ENCODE data around the gene CCDC188. TPM values are rescaled to one million over a fixed set of nuclear protein-coding genes. Genes with fewer than 3 reads are reported as not detected.

The CCDC188 gene
- total and polyA plus RNA-seq, 9 of the 15 experiments (the other 6 are each of a cell fraction or from before 2014, with no cell fraction given): not detected

DNA sequence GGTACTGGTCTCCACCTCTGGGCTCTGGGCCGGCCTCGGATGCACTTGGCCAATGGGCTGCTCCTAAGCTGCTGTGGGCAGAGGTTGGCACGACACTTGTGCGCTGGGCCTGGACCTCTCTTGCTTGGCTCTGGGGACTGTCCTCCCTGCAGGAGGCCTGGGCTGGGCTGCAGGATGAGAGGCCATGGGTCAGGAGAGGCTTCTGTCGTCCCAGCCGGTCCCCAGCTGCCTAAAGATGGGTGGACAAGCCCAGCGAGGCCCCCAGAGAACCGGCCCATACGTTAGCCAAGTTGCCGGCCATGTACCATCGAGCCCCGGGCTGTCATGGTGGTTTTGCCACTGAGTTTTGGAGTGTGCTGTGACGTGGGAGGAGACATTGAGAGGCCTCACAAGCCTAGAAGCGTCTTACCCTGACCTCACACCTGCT is 1.6 kb upstream of the CCDC188 start:
- H3K9me1 ChIP-seq (ENCODE audit: control insufficient read depth, insufficient read depth, low read length): no peaks in the 10 kb centered on the region
- peaks cover 19 to 47% of the 10 kb centered on the region in 2 experiments; a peak in 4 of 5 replicates for H3K27me3 ChIP-seq (ENCODE audit: control insufficient read depth in 2 of 2, insufficient read depth in 2 of 2, low read length in 2 of 2)
- WGBS (ENCODE audit: insufficient coverage, low coverage, missing lambda C conversion rate): 20% methylated on average over 14 of the region's 14 CpGs
- H3K27ac ChIP-seq (ENCODE audit: extremely low read depth, low read depth, low read length): no peak overlapping the region
- FAIRE-seq (no peak), ATAC-seq (no peak), DNase-seq (ENCODE audit: extremely low read depth in 1 of 4, low spot score in 3 of 4) (no peak)
- 0 out of 2 replicates have a peak overlapping the region, but pooled peaks have one; percentile 1 for H2AFZ ChIP-seq (ENCODE audit: low read depth, low read length)
- H3K79me2 ChIP-seq (ENCODE audit: control insufficient read depth, insufficient read depth, low read length): no peaks in the 10 kb centered on the region
- no peaks in the 10 kb centered on the region for H3K36me3 ChIP-seq (ENCODE audit: control insufficient read depth, insufficient read depth, low read length)
- in situ Hi-C loops (cut with MboI) (loop anchor here (25.0 kb wide), 1 partner anchor 535 kb away; no protein-coding TSS in a partner anchor), intact Hi-C loops (cut with micrococcal nuclease) (loop anchor here (10.0 kb wide), 1 partner anchor 262 kb away; no protein-coding TSS in a partner anchor)
- peaks cover 0 to 75% of the 10 kb centered on the region in 2 experiments; a peak in 2 of 5 replicates for H3K4me1 ChIP-seq (replicated peaks in 1 of 2; ENCODE audit: control insufficient read depth in 2 of 2, insufficient read depth in 2 of 2, low read length in 2 of 2)
- no peak overlapping the region for H3K4me3 ChIP-seq
- peaks cover 42% of the 10 kb centered on the region for H4K20me1 ChIP-seq (replicated peaks; ENCODE audit: control insufficient read depth, insufficient read depth, low read length)
- H3K9me3 ChIP-seq (replicated peaks; ENCODE audit: control insufficient read depth, insufficient read depth, low read depth, low read length): no peaks in the 10 kb centered on the region
- H3K9ac ChIP-seq (ENCODE audit: insufficient read depth in 1 of 2, low read depth in 2 of 2, low read length in 2 of 2): peak overlapping the region in 1 of 2 experiments; percentile 50; a peak in 2 of 4 replicates
- POLR2A ChIA-PET: interaction anchor here (1.1 to 2.2 kb wide), 5 partner anchors 14 to 35 kb away, joined by 3 to 5 read pairs (median 4); partner anchors contain the start of gene TRMT2A
- no peak overlapping the region for H3K4me2 ChIP-seq (ENCODE audit: insufficient read depth, low read length)
- CTCF ChIA-PET (ENCODE audit: low intra/inter-chr PET ratio): no interaction called here
- no TSS peak for BruUV-seq (replicated peaks)
- TF ChIP-seq SLC30A9 (CRISPR knock-in tag; IDR thresholded peaks at IDR 0.05) (no peak), NCOA2 (IDR thresholded peaks at IDR 0.05; ENCODE audit: partially characterized antibody in 2 of 2) (no peak), NFE2 (IDR thresholded peaks at IDR 0.05; ENCODE audit: low read depth) (no peak), ZNF124 (CRISPR knock-in tag; IDR thresholded peaks at IDR 0.05) (peak; percentile 87; the same call in 1 of the 2 replicates), CEBPG (CRISPR knock-in tag; IDR thresholded peaks at IDR 0.05) (peak; percentile 13; the same call in 1 of the 2 replicates), CEBPG (tag; conservative IDR thresholded peaks at IDR 0.05 in 1 of 2, IDR thresholded peaks at IDR 0.05 in 1 of 2) (no peak), ZNF41 (CRISPR knock-in tag; conservative IDR thresholded peaks at IDR 0.05) (no peak), SNIP1 (IDR thresholded peaks at IDR 0.05; ENCODE audit: low read depth) (no peak), SP2 (IDR thresholded peaks at IDR 0.05; ENCODE audit: extremely low read depth, low read depth, low read length, poor library complexity, severe bottlenecking) (peak; percentile 2), LARP7 (IDR thresholded peaks at IDR 0.05) (no peak), TEAD1 (CRISPR knock-in tag; IDR thresholded peaks at IDR 0.05) (peak in 1 of 2 experiments; percentile 72; a peak in 1 of 4 replicates), BCL6 (CRISPR knock-in tag; IDR thresholded peaks at IDR 0.05) (no peak), ZFPM2 (CRISPR knock-in tag; IDR thresholded peaks at IDR 0.05) (0 out of 2 replicates have a peak, but pooled peaks have one; percentile 52), CBFB (CRISPR knock-in tag; IDR thresholded peaks at IDR 0.05) (0 out of 2 replicates have a peak, but pooled peaks have one; percentile 14), NFXL1 (CRISPR knock-in tag; IDR thresholded peaks at IDR 0.05) (no peak), CCAR2 (IDR thresholded peaks at IDR 0.05; ENCODE audit: low read depth, low read length) (no peak), ZNF717 (CRISPR knock-in tag; IDR thresholded peaks at IDR 0.05) (no peak)
- TF ChIP-seq, protein P1, sequence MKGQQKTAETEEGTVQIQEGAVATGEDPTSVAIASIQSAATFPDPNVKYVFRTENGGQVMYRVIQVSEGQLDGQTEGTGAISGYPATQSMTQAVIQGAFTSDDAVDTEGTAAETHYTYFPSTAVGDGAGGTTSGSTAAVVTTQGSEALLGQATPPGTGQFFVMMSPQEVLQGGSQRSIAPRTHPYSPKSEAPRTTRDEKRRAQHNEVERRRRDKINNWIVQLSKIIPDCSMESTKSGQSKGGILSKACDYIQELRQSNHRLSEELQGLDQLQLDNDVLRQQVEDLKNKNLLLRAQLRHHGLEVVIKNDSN (CRISPR knock-in tag; IDR thresholded peaks at IDR 0.05): peak; percentile 59; the same call in 1 of the 2 replicates
- TF ChIP-seq, protein P2, sequence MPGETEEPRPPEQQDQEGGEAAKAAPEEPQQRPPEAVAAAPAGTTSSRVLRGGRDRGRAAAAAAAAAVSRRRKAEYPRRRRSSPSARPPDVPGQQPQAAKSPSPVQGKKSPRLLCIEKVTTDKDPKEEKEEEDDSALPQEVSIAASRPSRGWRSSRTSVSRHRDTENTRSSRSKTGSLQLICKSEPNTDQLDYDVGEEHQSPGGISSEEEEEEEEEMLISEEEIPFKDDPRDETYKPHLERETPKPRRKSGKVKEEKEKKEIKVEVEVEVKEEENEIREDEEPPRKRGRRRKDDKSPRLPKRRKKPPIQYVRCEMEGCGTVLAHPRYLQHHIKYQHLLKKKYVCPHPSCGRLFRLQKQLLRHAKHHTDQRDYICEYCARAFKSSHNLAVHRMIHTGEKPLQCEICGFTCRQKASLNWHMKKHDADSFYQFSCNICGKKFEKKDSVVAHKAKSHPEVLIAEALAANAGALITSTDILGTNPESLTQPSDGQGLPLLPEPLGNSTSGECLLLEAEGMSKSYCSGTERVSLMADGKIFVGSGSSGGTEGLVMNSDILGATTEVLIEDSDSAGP (CRISPR knock-in tag; IDR thresholded peaks at IDR 0.05): 0 out of 2 replicates have a peak, but pooled peaks have one; percentile 36
- TF ChIP-seq, protein P3, sequence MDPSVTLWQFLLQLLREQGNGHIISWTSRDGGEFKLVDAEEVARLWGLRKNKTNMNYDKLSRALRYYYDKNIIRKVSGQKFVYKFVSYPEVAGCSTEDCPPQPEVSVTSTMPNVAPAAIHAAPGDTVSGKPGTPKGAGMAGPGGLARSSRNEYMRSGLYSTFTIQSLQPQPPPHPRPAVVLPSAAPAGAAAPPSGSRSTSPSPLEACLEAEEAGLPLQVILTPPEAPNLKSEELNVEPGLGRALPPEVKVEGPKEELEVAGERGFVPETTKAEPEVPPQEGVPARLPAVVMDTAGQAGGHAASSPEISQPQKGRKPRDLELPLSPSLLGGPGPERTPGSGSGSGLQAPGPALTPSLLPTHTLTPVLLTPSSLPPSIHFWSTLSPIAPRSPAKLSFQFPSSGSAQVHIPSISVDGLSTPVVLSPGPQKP (CRISPR knock-in tag; IDR thresholded peaks at IDR 0.05): peak; percentile 93
- TF ChIP-seq, protein P4, sequence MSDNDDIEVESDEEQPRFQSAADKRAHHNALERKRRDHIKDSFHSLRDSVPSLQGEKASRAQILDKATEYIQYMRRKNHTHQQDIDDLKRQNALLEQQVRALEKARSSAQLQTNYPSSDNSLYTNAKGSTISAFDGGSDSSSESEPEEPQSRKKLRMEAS (CRISPR knock-in tag; IDR thresholded peaks at IDR 0.05): peak; percentile 55; the same call in 1 of the 2 replicates
